ENCODE results near the gene ARPP19.

ARPP19 gene

DNA sequence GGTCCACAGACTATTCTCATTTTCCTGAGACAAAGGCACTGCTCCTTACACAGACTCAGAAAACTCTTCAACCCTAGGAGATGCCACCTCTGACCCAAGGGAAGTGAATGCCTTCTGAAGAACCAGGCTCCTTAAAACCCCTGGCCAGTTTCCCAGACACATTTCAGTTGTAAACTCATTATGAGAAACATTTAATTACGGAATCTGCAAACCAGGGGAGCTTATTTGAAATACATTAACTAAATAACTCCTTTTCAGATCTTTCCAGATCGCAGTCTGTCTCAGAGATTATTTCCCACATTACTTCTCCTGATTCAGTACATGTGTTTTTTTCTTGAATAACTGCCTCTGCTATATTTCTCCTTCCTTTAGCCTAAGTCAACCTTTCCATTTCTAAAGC, 57.7 kb downstream of the ARPP19 start:
- DNase-seq: no peak

DNA sequence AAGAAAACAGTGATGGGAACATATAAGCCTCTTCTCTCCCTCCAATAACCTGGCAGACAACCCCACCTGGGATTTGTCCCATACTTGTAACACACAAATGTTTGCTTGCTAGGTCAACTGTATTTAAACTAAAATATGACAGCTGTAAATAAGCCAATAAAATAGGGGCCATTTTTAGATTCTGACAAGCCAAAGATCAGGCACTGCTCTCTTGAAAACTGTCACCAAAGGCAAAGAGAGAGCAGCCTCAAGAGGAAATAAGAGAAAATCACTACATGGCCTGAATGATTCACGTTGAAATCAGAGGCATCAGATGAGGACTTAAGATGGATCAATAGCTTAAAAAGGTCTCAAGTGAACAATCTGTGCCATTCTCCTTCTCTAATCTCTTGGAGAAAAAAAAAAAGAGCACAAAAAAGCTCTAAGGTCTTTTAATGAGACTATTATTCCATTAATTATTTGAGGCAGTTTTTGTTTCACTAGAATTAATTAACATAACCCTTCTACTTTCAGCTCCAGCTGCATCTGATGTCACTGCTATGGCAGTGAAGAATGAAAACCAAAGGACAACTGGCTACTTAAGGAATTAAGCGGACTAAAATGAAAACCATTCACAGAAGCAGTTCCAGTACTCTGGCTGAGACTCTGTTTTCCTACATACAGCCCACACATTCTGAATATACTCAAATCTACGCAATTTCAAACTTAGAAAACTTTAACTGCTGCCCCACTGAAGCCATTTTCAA, 59.2 kb downstream of the ARPP19 start:
- no peak for DNase-seq

DNA sequence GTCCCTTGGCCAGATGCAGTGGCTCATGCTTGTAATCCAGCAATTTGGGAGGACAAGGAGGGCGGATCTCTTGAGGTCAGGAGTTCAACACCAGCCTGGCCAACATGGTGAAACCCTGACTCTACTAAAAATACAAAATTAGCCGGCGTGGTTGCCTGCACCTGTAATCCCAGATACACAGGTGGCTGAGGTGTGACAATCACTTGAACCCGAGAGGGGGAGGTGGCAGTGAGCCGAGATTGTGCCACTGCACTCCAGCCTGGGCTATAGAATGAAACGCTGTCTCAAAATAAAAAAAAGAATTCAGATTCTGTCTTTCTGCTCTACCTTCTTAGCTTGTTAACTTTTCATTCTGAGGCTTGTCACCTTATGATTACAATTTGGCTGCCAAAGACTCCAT, 62.3 kb downstream of the ARPP19 start:
- no peak for DNase-seq

DNA sequence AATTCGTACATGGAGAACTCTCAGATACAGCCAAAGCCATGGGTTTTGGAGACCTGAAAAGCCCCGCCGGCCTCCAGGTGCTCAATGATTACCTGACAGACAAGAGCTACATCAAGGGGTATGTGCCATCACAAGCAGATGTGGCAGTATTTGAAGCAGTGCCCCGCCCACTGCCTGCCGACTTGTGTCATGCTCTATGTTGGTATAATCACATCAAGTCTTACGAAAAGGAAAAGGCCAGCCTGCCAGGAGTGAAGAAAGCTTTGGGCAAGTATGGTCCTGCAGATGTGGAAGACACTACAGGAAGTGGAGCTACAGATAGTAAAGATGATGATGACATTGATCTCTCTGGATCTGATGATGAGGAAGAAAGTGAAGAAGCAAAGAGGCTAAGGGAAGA, 63.7 kb downstream of the ARPP19 start:
- peak; percentile 71 to 80 for DNase-seq

DNA sequence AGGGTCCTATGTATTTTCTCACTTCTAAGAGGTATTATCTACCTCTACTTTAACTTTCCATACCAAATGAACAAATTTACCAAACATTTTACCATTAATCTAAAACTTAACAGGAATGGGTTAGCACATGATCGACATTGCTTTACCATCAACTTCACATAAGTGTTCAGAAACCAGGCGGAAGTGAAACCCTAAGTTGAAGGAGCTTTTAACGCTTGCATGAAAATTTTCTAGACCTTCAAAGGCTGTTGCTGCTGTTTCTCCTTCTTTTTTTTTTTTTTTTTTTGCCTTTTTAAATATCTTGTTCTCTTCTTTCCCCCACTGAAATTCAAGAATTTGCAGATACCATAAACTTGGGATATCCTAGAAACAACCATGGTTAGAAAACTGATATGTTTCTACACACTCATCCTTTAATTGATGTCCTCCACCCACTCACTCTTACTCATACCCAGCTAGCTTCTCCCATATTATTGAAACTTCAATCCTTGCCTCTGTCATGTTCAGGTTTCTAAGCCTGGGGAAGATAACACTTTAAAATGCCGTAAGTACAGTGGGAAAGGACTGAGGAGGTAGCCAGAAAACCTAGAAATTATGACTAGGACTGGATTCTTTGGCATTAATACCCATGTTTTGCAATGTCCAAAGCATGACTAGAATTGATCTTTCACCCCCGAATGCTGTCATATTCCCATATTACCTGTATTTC, 64.9 kb downstream of the ARPP19 start:
- peak; percentile 72 to 76 for DNase-seq

DNA sequence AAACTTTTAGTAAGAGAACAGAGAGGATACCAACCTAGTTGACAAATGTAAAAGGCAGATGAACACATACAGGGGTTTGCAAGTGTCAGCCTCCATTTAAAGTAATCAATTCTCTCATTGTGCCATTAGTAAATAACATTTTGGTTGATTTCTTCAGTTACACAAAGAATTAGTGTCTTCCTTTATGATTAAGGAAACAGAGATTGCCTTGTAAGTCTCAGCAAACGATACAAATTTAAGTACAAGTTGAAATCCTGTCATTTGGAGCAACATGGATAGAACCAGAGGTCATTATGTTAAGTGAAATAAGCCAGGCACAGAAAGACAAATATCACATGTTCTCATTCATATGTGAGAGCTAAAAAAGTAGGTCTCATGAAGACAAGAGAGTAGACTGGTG, 66.2 kb downstream of the ARPP19 start:
- no peak for DNase-seq

DNA sequence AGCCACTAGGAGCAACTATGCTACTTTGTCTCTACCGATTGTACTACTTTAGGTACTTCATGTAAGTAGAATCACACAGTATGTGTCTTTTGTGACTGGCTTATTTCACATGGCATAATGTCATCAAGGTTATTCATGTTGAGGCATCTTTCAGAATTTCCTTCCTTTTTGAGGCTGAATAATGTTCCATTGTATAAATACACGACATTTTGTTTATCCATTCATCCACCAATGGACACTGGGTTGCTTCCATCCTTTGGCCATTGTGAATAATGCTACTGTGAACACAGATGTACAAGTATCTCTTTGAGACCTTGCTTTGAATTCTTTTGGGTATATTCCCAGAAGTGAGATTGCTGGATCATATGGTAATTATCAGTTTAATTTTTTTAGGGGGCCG, 69.3 kb downstream of the ARPP19 start:
- DNase-seq: no peak

DNA sequence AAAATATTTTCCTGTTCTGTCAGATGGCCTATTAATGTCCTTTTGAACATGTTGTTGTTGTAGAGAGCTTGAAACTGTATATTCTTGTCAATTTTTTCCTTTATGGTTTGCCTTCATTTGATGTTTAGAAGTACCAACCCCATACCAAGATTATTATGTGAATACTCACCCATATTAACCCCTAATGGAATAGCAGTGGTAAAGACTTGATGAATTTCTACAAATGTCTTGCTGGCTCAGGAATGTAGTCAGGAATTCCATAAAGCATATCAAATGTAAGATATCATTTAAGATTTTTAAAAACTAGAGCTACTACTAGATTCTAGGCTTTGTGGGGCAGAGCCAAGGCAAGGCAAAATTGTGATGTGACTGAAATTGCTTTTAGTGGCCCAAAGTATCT, 70.1 kb downstream of the ARPP19 start:
- no peak for DNase-seq
